HG03139 (cell line): Measurements from ENCODE around the gene UBXN11.

Experiments used
- ATAC-seq: cut with Tn5 transposase; IDR thresholded peaks from one replicate; pipeline ENCODE4 v1.9.1; 2021; ENCODE audit not compliant: unreplicated experiment

The UBXN11 gene

GRCh38 chr1:26287033-26287711 is 19.3 kb downstream of the UBXN11 start:
- ATAC-seq, result no peak

- ATAC-seq, result no peak
Observed at GRCh38 chr1:26286064-26286416, 20.4 kb downstream of the UBXN11 start.

GRCh38 chr1:26285366-26286063 is 20.9 kb downstream of the UBXN11 start:
- ATAC-seq, result no peak

GRCh38 chr1:26284597-26285347 is 21.7 kb downstream of the UBXN11 start:
- no peak for ATAC-seq

- no peak for ATAC-seq
Observed at GRCh38 chr1:26283871-26284596, 22.4 kb downstream of the UBXN11 start.

- no peak for ATAC-seq
Observed at GRCh38 chr1:26283279-26283853, 23.1 kb downstream of the UBXN11 start.

- ATAC-seq, result no peak
Observed at GRCh38 chr1:26282401-26282918, 24.0 kb downstream of the UBXN11 start.

- ATAC-seq, result no peak
Observed at GRCh38 chr1:26281971-26282370, 24.5 kb downstream of the UBXN11 start.

- no peak for ATAC-seq
Observed at GRCh38 chr1:26281091-26281958, 25.1 kb downstream of the UBXN11 start.

- no peak for ATAC-seq
Observed at GRCh38 chr1:26280333-26281042, 25.9 kb downstream of the UBXN11 start.

- no peak for ATAC-seq
Observed at GRCh38 chr1:26279456-26280332, 26.7 kb downstream of the UBXN11 start, which contains the start of gene SH3BGRL3. SH3BGRL3 (plus strand) TSS chr1:26280086; CDS start chr1:26280156, 70 bp downstream.

- no peak for ATAC-seq
Observed at GRCh38 chr1:26278724-26279455, 27.5 kb downstream of the UBXN11 start.

- no peak for ATAC-seq
Observed at GRCh38 chr1:26278303-26278702, 28.1 kb downstream of the UBXN11 start.

- no peak for ATAC-seq
Observed at GRCh38 chr1:26277719-26278118, 28.7 kb downstream of the UBXN11 start.

GRCh38 chr1:26277261-26277661 is 29.2 kb downstream of the UBXN11 start:
- ATAC-seq, result no peak

GRCh38 chr1:26276432-26276838 is 30.0 kb downstream of the UBXN11 start:
- no peak for ATAC-seq
